NB4 (cell line): ENCODE measurements around the gene MAST1.

ENCODE experiments used
- CTCF ChIP-seq: IDR thresholded peaks from one replicate; pipeline ENCODE4 v1.5.1; 2012; ENCODE audit warnings: low read depth, low read length
- MAX ChIP-seq: IDR thresholded peaks from 2 replicates; pipeline ENCODE4 v1.6.1; 2011; ENCODE audit warnings: low read depth, low read length
- POLR2A ChIP-seq: IDR thresholded peaks from 2 replicates; pipeline ENCODE4 v1.6.1; 2011; ENCODE audit warnings: mild to moderate bottlenecking; ENCODE audit not compliant: insufficient read length; ENCODE audit errors: extremely low read depth

- TF ChIP-seq CTCF (no peak), MAX (no peak), POLR2A (no peak)
These were observed 36.8 kb downstream of the MAST1 start for GRCh38 chr19:12875086-12875485.
